ENCODE data around the gene ANHX.

ANHX gene

GRCh38 chr12:133236144-133236543 lies 467 bp upstream of the ANHX start:
- TF ChIP-seq RAD21 (IDR thresholded peaks at IDR 0.05; ENCODE audit: low read depth) (no peak), CREB1 (IDR thresholded peaks at IDR 0.05; ENCODE audit: low read depth) (no peak), TAF1 (IDR thresholded peaks at IDR 0.05; ENCODE audit: low read depth) (no peak), EGR1 (IDR thresholded peaks at IDR 0.05) (no peak), REST (IDR thresholded peaks at IDR 0.05; ENCODE audit: low read depth) (no peak)

GRCh38 chr12:133234971-133235370 lies 706 bp downstream of the ANHX start:
- TF ChIP-seq ZBTB7A (IDR thresholded peaks at IDR 0.05; ENCODE audit: low read depth) (no peak), RAD21 (IDR thresholded peaks at IDR 0.05; ENCODE audit: low read depth) (no peak), EP300 (IDR thresholded peaks at IDR 0.05; ENCODE audit: borderline replicate concordance) (no peak), CEBPB (IDR thresholded peaks at IDR 0.05) (no peak), TCF12 (IDR thresholded peaks at IDR 0.05; ENCODE audit: low read depth) (no peak), MAX (IDR thresholded peaks at IDR 0.05) (no peak), EGR1 (IDR thresholded peaks at IDR 0.05) (no peak), CREB1 (IDR thresholded peaks at IDR 0.05; ENCODE audit: low read depth) (no peak), FOXM1 (IDR thresholded peaks at IDR 0.05; ENCODE audit: borderline replicate concordance, low read depth) (no peak), TAF1 (IDR thresholded peaks at IDR 0.05; ENCODE audit: low read depth) (no peak), YY1 (IDR thresholded peaks at IDR 0.05; ENCODE audit: low read depth) (no peak), USF1 (IDR thresholded peaks at IDR 0.05) (no peak)

GRCh38 chr12:133233993-133234564 lies 1.6 kb downstream of the ANHX start:
- TF ChIP-seq FOXM1 (IDR thresholded peaks at IDR 0.05; ENCODE audit: borderline replicate concordance, low read depth), result no peak
- no peak for TF ChIP-seq REST (IDR thresholded peaks at IDR 0.05; ENCODE audit: low read depth)
- TF ChIP-seq TEAD4 (IDR thresholded peaks at IDR 0.05), result no peak
- TF ChIP-seq CREB1 (IDR thresholded peaks at IDR 0.05; ENCODE audit: low read depth), result no peak
- TF ChIP-seq TAF1 (IDR thresholded peaks at IDR 0.05; ENCODE audit: low read depth), result no peak
- no peak for TF ChIP-seq MAX (IDR thresholded peaks at IDR 0.05)
- no peak for TF ChIP-seq NFIC (IDR thresholded peaks at IDR 0.05)
- no peak for TF ChIP-seq CEBPB (IDR thresholded peaks at IDR 0.05)
- no peak for TF ChIP-seq USF1 (IDR thresholded peaks at IDR 0.05)
- no peak for TF ChIP-seq TCF12 (IDR thresholded peaks at IDR 0.05; ENCODE audit: low read depth)
- TF ChIP-seq RAD21 (IDR thresholded peaks at IDR 0.05; ENCODE audit: low read depth), result no peak
- TF ChIP-seq EGR1 (IDR thresholded peaks at IDR 0.05), result no peak
- TF ChIP-seq EP300 (IDR thresholded peaks at IDR 0.05; ENCODE audit: borderline replicate concordance), result no peak
- no peak for TF ChIP-seq YY1 (IDR thresholded peaks at IDR 0.05; ENCODE audit: low read depth)
- TF ChIP-seq ZBTB7A (IDR thresholded peaks at IDR 0.05; ENCODE audit: low read depth), result no peak

GRCh38 chr12:133233006-133233405 lies 2.7 kb downstream of the ANHX start:
- TF ChIP-seq FOXM1 (IDR thresholded peaks at IDR 0.05; ENCODE audit: borderline replicate concordance, low read depth), result no peak
- TF ChIP-seq USF1 (IDR thresholded peaks at IDR 0.05), result no peak
- TF ChIP-seq YY1 (IDR thresholded peaks at IDR 0.05; ENCODE audit: low read depth), result no peak
- TF ChIP-seq RAD21 (IDR thresholded peaks at IDR 0.05; ENCODE audit: low read depth), result no peak
- TF ChIP-seq ZBTB7A (IDR thresholded peaks at IDR 0.05; ENCODE audit: low read depth), result no peak
- TF ChIP-seq TAF1 (IDR thresholded peaks at IDR 0.05; ENCODE audit: low read depth), result no peak
- no peak for TF ChIP-seq NFIC (IDR thresholded peaks at IDR 0.05)
- no peak for TF ChIP-seq TCF12 (IDR thresholded peaks at IDR 0.05; ENCODE audit: low read depth)
- no peak for TF ChIP-seq CEBPB (IDR thresholded peaks at IDR 0.05)
- TF ChIP-seq TEAD4 (IDR thresholded peaks at IDR 0.05), result no peak
- no peak for TF ChIP-seq REST (IDR thresholded peaks at IDR 0.05; ENCODE audit: low read depth)
- TF ChIP-seq MAX (IDR thresholded peaks at IDR 0.05), result no peak
- no peak for TF ChIP-seq EP300 (IDR thresholded peaks at IDR 0.05; ENCODE audit: borderline replicate concordance)
- no peak for TF ChIP-seq EGR1 (IDR thresholded peaks at IDR 0.05)

All from Ishikawa (cell line).